K562 (cell line): Measurements from ENCODE around the gene SLC48A1. TPM values are rescaled to one million over a fixed set of nuclear protein-coding genes. Genes with fewer than 3 reads are reported as not detected.

ENCODE experiments used
- CBFA2T3 ChIP-seq: fragments of 450-650 bp; IDR thresholded peaks from 2 replicates; pipeline ENCODE4 v1.6.1; 2017
- HCFC1 ChIP-seq: IDR thresholded peaks from 2 replicates; pipeline ENCODE4 v1.6.1; 2012; ENCODE audit warnings: low read depth, low read length, improper control_type of control experiment
- KHSRP ChIP-seq: fragments of 450-650 bp; IDR thresholded peaks from 2 replicates; pipeline ENCODE4 v1.6.1; 2017
- RERE ChIP-seq: sonication (generic); formaldehyde crosslinking; IDR thresholded peaks from 2 replicates; pipeline ENCODE4 v1.8.0; 2023; ENCODE audit warnings: missing genetic modification reagents, mild to moderate bottlenecking, borderline replicate concordance
- SAFB ChIP-seq: fragments of 200-400 bp; formaldehyde crosslinking; IDR thresholded peaks from 2 replicates; pipeline ENCODE4 v1.6.1; 2017; ENCODE audit warnings: low read depth, low read length, borderline replicate concordance
- SNIP1 ChIP-seq: fragments of 450-650 bp; IDR thresholded peaks from 2 replicates; pipeline ENCODE4 v1.7.1; 2017; ENCODE audit warnings: low read depth, mild to moderate bottlenecking
- SRSF3 ChIP-seq: fragments of 200-400 bp; formaldehyde crosslinking; IDR thresholded peaks from 2 replicates; pipeline ENCODE4 v1.6.1; 2016; ENCODE audit warnings: mild to moderate bottlenecking, low read length, moderate library complexity; ENCODE audit not compliant: insufficient read depth
- TCF7L2 ChIP-seq: fragments of 150-350 bp; IDR thresholded peaks from 2 replicates; pipeline ENCODE4 v1.6.1; 2016; ENCODE audit warnings: low read depth, mild to moderate bottlenecking, low read length, moderate library complexity
- polyA plus RNA-seq, 8 experiments: library from polyadenylated mRNA; depleted of rRNA in 4 of 8; stranded (reverse) in 5 of 8; unstranded in 3 of 8; fragments of >200 nt; fragmentation: Nextera tagmentation in 2 of 8; fragmentation: Illumina TruSeq in 1 of 8; extraction: Ambion mirVana in 2 of 8; extraction: Trizol in 1 of 8; gene quantifications; 2 replicates each; pipeline versions ENCODE4 v1.2.1 to v1.2.3, GENCODE V29; 2011 to 2014; ENCODE audit warnings: inconsistent platforms in 1 of 8, missing spikeins in 1 of 8
- total RNA-seq, 7 experiments: library from RNA; depleted of rRNA in 6 of 7; stranded (reverse); fragments of >200 nt in 6 of 7; fragmentation: Illumina TruSeq in 2 of 7; extraction: Trizol in 2 of 7; gene quantifications; 2 replicates each; pipeline versions ENCODE4 v1.2.1 to v1.2.3, GENCODE V29; 2011 to 2021; ENCODE audit warnings: low replicate concordance in 1 of 7
- TF ChIP-seq, protein P1 (sequence below): IDR thresholded peaks from 3 replicates; pipeline ENCODE4 v1.6.1; 2011; ENCODE audit warnings: borderline replicate concordance, mild to moderate bottlenecking, moderate library complexity; ENCODE audit not compliant: insufficient read length; ENCODE audit errors: extremely low read depth
- TF ChIP-seq, protein P2 (sequence below): fragments of 250-450 bp; sonication (Bioruptor Pico); IDR thresholded peaks from 2 replicates; pipeline ENCODE4 v1.4.0; 2020

The SLC48A1 gene
- total and polyA plus RNA-seq, 9 of the 15 experiments (the other 6 are each of a cell fraction or from before 2014, with no cell fraction given): 10.7 to 37.5 (median 18.7) TPM

DNA sequence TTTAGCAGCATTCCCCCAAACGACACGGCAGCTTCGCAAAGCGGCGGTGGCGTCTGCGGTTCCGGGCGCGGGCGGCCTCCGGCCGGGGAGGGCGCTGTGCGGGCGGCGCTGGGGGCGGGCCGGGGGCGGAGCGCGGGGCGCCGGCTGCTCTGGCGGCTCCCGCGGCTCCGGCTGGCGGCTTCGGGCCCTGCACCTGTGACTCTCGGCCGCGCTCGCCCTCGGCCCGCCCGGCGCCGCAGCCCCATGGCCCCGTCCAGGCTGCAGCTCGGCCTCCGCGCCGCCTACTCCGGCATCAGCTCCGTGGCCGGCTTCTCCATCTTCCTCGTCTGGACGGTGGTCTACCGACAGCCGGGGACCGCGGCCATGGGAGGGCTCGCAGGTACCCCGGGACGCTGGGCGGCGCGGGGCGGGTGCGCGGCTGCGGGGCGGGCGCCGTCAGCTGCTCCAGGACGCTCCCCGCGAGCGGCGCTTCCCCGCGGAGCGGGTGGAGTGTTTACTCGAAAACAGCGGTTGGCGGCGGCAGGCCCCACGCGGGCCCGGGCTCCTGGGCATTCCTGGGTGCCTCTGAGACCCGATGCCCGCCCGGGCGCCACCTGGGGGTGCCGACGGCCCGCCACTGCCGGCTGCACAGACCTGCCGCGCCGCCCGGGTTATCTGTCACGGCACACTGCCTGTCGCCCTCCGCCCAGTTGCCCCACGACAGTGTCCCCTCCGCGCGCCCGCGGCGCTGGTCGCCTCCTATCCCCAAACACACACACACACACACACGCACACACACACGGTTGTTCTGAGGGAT, at the start of gene SLC48A1 (continued):
- TF ChIP-seq RERE (CRISPR knock-in tag) (0 out of 2 replicates have a peak, but pooled peaks have one; percentile 18), SNIP1 (no peak), HCFC1 (peak; percentile 42; the same call in 1 of the 2 replicates), SRSF3 (no peak), SAFB (0 out of 2 replicates have a peak, but pooled peaks have one; percentile 61), CBFA2T3 (0 out of 2 replicates have a peak, but pooled peaks have one; percentile 17), TCF7L2 (no peak), KHSRP (no peak)
- TF ChIP-seq, protein P1, sequence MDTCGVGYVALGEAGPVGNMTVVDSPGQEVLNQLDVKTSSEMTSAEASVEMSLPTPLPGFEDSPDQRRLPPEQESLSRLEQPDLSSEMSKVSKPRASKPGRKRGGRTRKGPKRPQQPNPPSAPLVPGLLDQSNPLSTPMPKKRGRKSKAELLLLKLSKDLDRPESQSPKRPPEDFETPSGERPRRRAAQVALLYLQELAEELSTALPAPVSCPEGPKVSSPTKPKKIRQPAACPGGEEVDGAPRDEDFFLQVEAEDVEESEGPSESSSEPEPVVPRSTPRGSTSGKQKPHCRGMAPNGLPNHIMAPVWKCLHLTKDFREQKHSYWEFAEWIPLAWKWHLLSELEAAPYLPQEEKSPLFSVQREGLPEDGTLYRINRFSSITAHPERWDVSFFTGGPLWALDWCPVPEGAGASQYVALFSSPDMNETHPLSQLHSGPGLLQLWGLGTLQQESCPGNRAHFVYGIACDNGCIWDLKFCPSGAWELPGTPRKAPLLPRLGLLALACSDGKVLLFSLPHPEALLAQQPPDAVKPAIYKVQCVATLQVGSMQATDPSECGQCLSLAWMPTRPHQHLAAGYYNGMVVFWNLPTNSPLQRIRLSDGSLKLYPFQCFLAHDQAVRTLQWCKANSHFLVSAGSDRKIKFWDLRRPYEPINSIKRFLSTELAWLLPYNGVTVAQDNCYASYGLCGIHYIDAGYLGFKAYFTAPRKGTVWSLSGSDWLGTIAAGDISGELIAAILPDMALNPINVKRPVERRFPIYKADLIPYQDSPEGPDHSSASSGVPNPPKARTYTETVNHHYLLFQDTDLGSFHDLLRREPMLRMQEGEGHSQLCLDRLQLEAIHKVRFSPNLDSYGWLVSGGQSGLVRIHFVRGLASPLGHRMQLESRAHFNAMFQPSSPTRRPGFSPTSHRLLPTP: no peak
- TF ChIP-seq, protein P2, sequence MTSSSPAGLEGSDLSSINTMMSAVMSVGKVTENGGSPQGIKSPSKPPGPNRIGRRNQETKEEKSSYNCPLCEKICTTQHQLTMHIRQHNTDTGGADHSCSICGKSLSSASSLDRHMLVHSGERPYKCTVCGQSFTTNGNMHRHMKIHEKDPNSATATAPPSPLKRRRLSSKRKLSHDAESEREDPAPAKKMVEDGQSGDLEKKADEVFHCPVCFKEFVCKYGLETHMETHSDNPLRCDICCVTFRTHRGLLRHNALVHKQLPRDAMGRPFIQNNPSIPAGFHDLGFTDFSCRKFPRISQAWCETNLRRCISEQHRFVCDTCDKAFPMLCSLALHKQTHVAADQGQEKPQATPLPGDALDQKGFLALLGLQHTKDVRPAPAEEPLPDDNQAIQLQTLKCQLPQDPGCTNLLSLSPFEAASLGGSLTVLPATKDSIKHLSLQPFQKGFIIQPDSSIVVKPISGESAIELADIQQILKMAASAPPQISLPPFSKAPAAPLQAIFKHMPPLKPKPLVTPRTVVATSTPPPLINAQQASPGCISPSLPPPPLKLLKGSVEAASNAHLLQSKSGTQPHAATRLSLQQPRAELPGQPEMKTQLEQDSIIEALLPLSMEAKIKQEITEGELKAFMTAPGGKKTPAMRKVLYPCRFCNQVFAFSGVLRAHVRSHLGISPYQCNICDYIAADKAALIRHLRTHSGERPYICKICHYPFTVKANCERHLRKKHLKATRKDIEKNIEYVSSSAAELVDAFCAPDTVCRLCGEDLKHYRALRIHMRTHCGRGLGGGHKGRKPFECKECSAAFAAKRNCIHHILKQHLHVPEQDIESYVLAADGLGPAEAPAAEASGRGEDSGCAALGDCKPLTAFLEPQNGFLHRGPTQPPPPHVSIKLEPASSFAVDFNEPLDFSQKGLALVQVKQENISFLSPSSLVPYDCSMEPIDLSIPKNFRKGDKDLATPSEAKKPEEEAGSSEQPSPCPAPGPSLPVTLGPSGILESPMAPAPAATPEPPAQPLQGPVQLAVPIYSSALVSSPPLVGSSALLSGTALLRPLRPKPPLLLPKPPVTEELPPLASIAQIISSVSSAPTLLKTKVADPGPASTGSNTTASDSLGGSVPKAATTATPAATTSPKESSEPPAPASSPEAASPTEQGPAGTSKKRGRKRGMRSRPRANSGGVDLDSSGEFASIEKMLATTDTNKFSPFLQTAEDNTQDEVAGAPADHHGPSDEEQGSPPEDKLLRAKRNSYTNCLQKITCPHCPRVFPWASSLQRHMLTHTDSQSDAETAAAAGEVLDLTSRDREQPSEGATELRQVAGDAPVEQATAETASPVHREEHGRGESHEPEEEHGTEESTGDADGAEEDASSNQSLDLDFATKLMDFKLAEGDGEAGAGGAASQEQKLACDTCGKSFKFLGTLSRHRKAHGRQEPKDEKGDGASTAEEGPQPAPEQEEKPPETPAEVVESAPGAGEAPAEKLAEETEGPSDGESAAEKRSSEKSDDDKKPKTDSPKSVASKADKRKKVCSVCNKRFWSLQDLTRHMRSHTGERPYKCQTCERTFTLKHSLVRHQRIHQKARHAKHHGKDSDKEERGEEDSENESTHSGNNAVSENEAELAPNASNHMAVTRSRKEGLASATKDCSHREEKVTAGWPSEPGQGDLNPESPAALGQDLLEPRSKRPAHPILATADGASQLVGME (CRISPR knock-in tag): peak; percentile 74; the same call in 1 of the 2 replicates
